SK-N-SH treated with all-trans-retinoic acid at 6 μM for 48 hours (cell line): ENCODE data around the gene SCAMP5.

Experiments
- ARNTL ChIP-seq: fragments of 450-650 bp; formaldehyde crosslinking; IDR thresholded peaks from 2 replicates; pipeline ENCODE4 v1.5.0; 2020; ENCODE audit warnings: low read depth, mild to moderate bottlenecking, moderate library complexity, borderline replicate concordance
- TF ChIP-seq, protein P1 (sequence below): fragments of 250-450 bp; sonication (Bioruptor Pico); IDR thresholded peaks from 2 replicates; pipeline ENCODE4 v1.8.0; 2020; ENCODE audit warnings: mild to moderate bottlenecking, moderate library complexity, borderline replicate concordance

DNA sequence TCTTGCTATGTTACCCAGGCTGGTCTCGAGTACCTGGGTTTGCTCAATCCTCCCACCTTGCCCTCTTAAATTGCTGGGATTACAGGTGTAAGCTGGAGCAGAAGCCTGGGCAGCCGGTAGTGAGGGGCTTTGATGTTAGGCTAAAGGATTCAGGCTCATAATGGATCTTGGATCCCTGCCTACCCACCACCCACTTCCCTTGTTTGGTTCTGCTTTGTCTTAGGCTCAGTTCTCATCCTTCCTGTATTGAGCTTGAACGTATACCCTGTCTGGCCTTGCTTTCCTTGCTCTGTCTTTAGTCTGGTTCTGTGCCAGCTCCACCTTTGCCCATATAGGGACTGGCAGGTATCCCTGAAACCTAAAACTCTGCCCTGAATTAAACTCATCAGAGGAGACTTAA is 29.7 kb downstream of the SCAMP5 start:
- TF ChIP-seq, protein P1, sequence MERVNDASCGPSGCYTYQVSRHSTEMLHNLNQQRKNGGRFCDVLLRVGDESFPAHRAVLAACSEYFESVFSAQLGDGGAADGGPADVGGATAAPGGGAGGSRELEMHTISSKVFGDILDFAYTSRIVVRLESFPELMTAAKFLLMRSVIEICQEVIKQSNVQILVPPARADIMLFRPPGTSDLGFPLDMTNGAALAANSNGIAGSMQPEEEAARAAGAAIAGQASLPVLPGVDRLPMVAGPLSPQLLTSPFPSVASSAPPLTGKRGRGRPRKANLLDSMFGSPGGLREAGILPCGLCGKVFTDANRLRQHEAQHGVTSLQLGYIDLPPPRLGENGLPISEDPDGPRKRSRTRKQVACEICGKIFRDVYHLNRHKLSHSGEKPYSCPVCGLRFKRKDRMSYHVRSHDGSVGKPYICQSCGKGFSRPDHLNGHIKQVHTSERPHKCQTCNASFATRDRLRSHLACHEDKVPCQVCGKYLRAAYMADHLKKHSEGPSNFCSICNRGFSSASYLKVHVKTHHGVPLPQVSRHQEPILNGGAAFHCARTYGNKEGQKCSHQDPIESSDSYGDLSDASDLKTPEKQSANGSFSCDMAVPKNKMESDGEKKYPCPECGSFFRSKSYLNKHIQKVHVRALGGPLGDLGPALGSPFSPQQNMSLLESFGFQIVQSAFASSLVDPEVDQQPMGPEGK: no peak
- TF ChIP-seq ARNTL (CRISPR knock-in tag): no peak
